PC-3 (cell line): Measurements from ENCODE around the gene SLC25A26. TPM values are rescaled to one million over a fixed set of nuclear protein-coding genes. Genes with fewer than 3 reads are reported as not detected.

Experiments used
- ATAC-seq: fragments of 200-7000 bp; cut with Tn5 transposase; 2 replicates; pipeline ENCODE4 v1.9.1; 2020; ENCODE audit warnings: mild to moderate bottlenecking, moderate library complexity
- BruUV-seq: library from RNA; stranded (reverse); fragments of 400-500 nt; replicated peaks from 2 replicates; lab custom pipeline; 2021; lab: Mats Ljungman, UMichigan
- CTCF ChIA-PET: fragments of 300-600 bp; sonication (Branson Sonifier 250); formaldehyde crosslinking; loops from one replicate; lab custom pipeline; 2022; ENCODE audit warnings: antibody characterized with exemption; lab: Charles Lee
- POLR2A ChIA-PET: fragments of 300-600 bp; sonication (Branson Sonifier 250); formaldehyde crosslinking; loops from one replicate; lab custom pipeline; 2022; ENCODE audit warnings: antibody characterized with exemption; ENCODE audit not compliant: unreplicated experiment; lab: Charles Lee
- DNase-seq: peaks from one replicate; pipeline ENCODE4 v3.0.0-alpha.2; 2015
- H2AFZ ChIP-seq: fragments of 300-600 bp; sonication (generic); 2 replicates; pipeline ENCODE4 v1.6.0; 2016; ENCODE audit warnings: antibody characterized with exemption, low read length
- H3F3A ChIP-seq: fragments of 300-600 bp; sonication (generic); one replicate; pipeline ENCODE4 v1.6.0; 2017; ENCODE audit warnings: antibody characterized with exemption, low read length, control low read depth, mild to moderate bottlenecking; ENCODE audit not compliant: unreplicated experiment
- H3K27ac ChIP-seq: fragments of 300-600 bp; sonication (generic); 2 replicates; pipeline ENCODE4 v1.5.1; 2016; ENCODE audit warnings: mild to moderate bottlenecking, low read length
- H3K27me3 ChIP-seq: fragments of 300-600 bp; sonication (generic); 2 replicates; pipeline ENCODE4 v1.6.1; 2016; ENCODE audit warnings: low read length, mixed read lengths
- H3K36me3 ChIP-seq: fragments of 300-600 bp; sonication (generic); 2 replicates; pipeline ENCODE4 v1.6.1; 2016; ENCODE audit warnings: low read depth, mixed run types, low read length, mixed read lengths
- H3K4me1 ChIP-seq: fragments of 300-600 bp; sonication (generic); 2 replicates; pipeline ENCODE4 v1.5.1; 2016; ENCODE audit warnings: low read length; ENCODE audit not compliant: insufficient read depth
- H3K4me2 ChIP-seq: fragments of 300-600 bp; sonication (generic); 2 replicates; pipeline ENCODE4 v1.6.0; 2016; ENCODE audit warnings: low read length
- H3K4me3 ChIP-seq: fragments of 300-600 bp; sonication (generic); 2 replicates; pipeline ENCODE4 v1.5.1; 2016; ENCODE audit warnings: mild to moderate bottlenecking, low read length, mixed read lengths
- H3K79me2 ChIP-seq: fragments of 300-600 bp; sonication (generic); 2 replicates; pipeline ENCODE4 v1.6.1; 2017; ENCODE audit warnings: low read length, mixed read lengths
- H3K9ac ChIP-seq: fragments of 300-600 bp; sonication (generic); 2 replicates; pipeline ENCODE4 v1.6.0; 2016; ENCODE audit warnings: mild to moderate bottlenecking, low read length
- H3K9me2 ChIP-seq: fragments of 300-600 bp; sonication (generic); replicated peaks from 2 replicates; pipeline ENCODE4 v1.6.1; 2016; ENCODE audit warnings: mixed run types, low read length, mixed read lengths
- H3K9me3 ChIP-seq: fragments of 300-600 bp; sonication (generic); 2 replicates; pipeline ENCODE4 v1.6.1; 2016; ENCODE audit warnings: low read length, mixed read lengths
- H4K20me1 ChIP-seq: fragments of 300-600 bp; sonication (generic); 2 replicates; pipeline ENCODE4 v1.6.1; 2016; ENCODE audit warnings: low read length, mixed read lengths
- CTCF ChIP-seq: fragments of 300-600 bp; sonication (generic); conservative IDR thresholded peaks from 2 replicates; pipeline ENCODE4 v1.5.1; 2017; ENCODE audit warnings: antibody characterized with exemption, low read depth, mild to moderate bottlenecking, low read length
- EZH2 ChIP-seq: fragments of 300-600 bp; sonication (generic); IDR thresholded peaks from one replicate; pipeline ENCODE4 v1.6.1; 2017; ENCODE audit warnings: antibody characterized with exemption, mild to moderate bottlenecking, low read length; ENCODE audit not compliant: unreplicated experiment
- EZH2phosphoT487 ChIP-seq: fragments of 300-600 bp; sonication (generic); IDR thresholded peaks from 2 replicates; pipeline ENCODE4 v1.6.1; 2018; ENCODE audit warnings: mild to moderate bottlenecking, antibody characterized with exemption, low read length, borderline replicate concordance
- intact Hi-C: fragments of 100-400 bp; cut with micrococcal nuclease; formaldehyde crosslinking; loops from 2 replicates; pipeline ENCODE4 v1.9.0; 2023
- total RNA-seq: library from RNA; depleted of rRNA; stranded (reverse); fragments of >200 nt; gene quantifications from 2 replicates; pipeline ENCODE4 v1.2.3, GENCODE V29; 2014

SLC25A26 gene
- total RNA-seq, 1 experiment from 2014 or later, result 7.9 TPM

- intact Hi-C loops, result no loop called here
- no peak overlapping the region for H3K27ac ChIP-seq
- no peaks in the 10 kb centered on the region for H4K20me1 ChIP-seq
Observed at GRCh38 chr3:66322436-66322835, 101.6 kb downstream of the SLC25A26 start.

GRCh38 chr3:66326340-66326739, 105.5 kb downstream of the SLC25A26 start:
- H3K4me3 ChIP-seq, result no peak overlapping the region
- H3K27me3 ChIP-seq, result no peaks in the 10 kb centered on the region

More at GRCh38 chr3:66322436-66322835, 101.6 kb downstream of the SLC25A26 start:
- Histone ChIP-seq H2AFZ (no peak overlapping the region), H3K9me3 (no peaks in the 10 kb centered on the region), H3K27me3 (no peaks in the 10 kb centered on the region), H3K36me3 (no peaks in the 10 kb centered on the region), H3K4me2 (no peak overlapping the region), H3K4me3 (no peak overlapping the region), H3F3A (no peaks in the 10 kb centered on the region), H3K4me1 (no peaks in the 10 kb centered on the region; the same call in 1 of the 2 replicates), H3K9ac (no peak overlapping the region), H3K9me2 (no peaks in the 10 kb centered on the region), H3K79me2 (no peaks in the 10 kb centered on the region)
- no TSS peak for BruUV-seq
- ChIA-PET CTCF (no interaction called here), POLR2A (no interaction called here)
- ATAC-seq (peak; percentile 29; the same call in 1 of the 2 replicates), DNase-seq (no peak)
- TF ChIP-seq EZH2, result no peak
- TF ChIP-seq EZH2phosphoT487, result no peak
- TF ChIP-seq CTCF, result no peak

More at GRCh38 chr3:66326340-66326739, 105.5 kb downstream of the SLC25A26 start:
- Histone ChIP-seq H3K4me2 (no peak overlapping the region), H3K79me2 (no peaks in the 10 kb centered on the region), H3K9ac (no peak overlapping the region), H3F3A (no peaks in the 10 kb centered on the region), H3K9me2 (no peaks in the 10 kb centered on the region), H2AFZ (no peak overlapping the region), H3K36me3 (no peaks in the 10 kb centered on the region), H3K27ac (no peak overlapping the region), H3K9me3 (no peaks in the 10 kb centered on the region), H4K20me1 (no peaks in the 10 kb centered on the region), H3K4me1 (no peaks in the 10 kb centered on the region; the same call in 1 of the 2 replicates)
- ChIA-PET CTCF (no interaction called here), POLR2A (no interaction called here)
- DNase-seq, result no peak
- ATAC-seq, result no peak
- intact Hi-C loops, result no loop called here
- TF ChIP-seq EZH2, result no peak
- TF ChIP-seq EZH2phosphoT487, result no peak
- TF ChIP-seq CTCF, result no peak
- BruUV-seq, result no TSS peak
